Measurements from ENCODE around the gene WWOX.

DNA sequence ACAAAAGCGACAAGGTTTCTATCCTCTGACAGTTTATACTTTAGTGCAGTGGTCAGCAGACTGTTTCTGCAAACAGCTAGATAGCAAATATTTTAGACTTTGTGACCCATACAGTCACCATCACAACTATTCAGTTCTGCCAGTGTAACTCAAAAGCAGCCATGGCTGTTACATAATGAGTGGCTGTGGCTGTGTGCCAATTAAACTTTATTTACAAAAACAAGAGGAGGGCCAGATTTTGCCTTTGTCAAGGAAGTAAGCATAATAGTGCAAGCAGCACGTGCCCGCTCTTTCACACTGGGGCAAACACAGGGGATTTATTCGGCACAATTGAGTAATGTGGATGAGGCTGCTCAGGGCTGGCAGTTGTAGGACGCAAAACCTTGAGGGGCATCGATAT lies 949.6 kb downstream of the WWOX start:
- TF ChIP-seq CTCF (IDR thresholded peaks at IDR 0.05) (no peak), POLR2A (IDR thresholded peaks at IDR 0.05) (no peak)
